ENCODE measurements around the gene BPTF.
"Not testable (repeated sequence)": the region's sequence is repeated elsewhere in the genome, so short reads cannot be mapped to it uniquely, and the experiment has no call there.

- not testable (repeated sequence) for TF ChIP-seq CTCF, POLR2A (IDR thresholded peaks at IDR 0.05)
Measured at GRCh38 chr17:68022547-68022946, 197.2 kb downstream of the BPTF start.
